CD4-positive, alpha-beta T cell treated with Interleukin-4 for 1 hour (primary cell): Measurements from ENCODE around the gene RP9.
"Not testable (repeated sequence)": the region's sequence is repeated elsewhere in the genome, so short reads cannot be mapped to it uniquely, and the experiment has no call there.

Source experiments
- DNase-seq, 2 donors: peaks; one replicate each; pipeline ENCODE4 v3.0.0-alpha.2; 2020 to 2022

Gene RP9

GRCh38 chr7:33100770-33101169 lies 8.4 kb downstream of the RP9 start:
- no peak for DNase-seq

DNA sequence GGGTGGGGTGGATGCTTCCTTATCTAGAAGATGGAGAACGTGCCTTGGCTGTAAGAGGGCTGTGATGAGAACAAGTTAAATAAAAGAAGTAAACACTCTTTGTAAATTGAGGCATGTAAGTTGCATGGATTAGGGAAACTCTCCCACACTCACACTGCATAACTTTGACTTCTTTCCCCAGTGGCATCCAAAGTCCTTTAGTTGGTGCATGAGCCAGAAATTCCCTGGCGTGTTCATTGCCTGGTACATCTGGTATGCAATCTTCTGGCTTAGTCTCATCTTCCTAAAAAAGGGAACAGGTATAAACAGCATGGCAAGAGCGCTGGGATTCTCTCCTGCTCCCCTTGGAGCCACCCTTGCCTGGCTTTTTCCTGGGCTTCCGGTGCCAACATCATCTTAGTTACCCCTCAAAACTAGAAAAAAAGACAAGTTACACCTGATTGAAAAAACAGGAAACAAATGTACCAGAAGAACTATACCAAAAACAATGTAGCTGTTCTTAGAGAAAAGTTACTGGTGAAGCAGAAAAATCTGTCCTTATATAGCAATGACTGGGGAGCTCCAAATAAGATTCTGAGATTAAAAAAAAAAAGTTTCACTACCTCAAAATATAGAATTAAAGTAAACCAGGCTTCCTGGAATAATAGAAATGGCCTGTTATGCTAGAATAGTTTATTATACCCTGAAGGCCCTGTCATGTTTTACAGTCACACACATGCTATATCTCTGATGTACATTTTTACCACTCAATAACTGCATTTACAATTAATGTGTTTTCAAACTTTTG lies 9.9 kb downstream of the RP9 start:
- DNase-seq = no peak

DNA sequence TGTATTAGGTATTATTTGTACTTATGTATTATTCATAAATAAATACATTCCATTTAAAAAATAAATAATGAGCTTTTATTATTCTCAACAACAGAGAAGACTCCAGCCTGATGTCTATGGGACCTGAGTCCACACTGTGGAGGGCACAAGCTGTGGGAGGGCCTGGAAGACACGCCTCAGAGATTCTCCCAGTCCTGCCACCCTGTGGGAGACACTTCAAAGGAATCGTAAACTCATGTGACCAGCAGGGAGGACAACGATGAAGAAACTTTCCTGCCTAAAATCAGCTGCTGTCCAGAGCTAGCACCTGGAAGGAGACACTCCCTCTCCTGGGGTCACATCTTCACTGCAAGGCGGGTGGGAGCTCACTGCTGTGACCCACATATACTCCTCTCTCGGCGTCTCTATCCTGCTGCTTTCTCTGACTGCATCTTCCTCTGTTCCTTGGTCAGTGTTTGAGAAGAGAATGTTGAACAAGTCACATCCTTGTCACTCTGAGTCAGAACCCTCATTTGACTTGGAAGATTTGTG lies 14.4 kb downstream of the RP9 start:
- DNase-seq = not testable (repeated sequence)

DNA sequence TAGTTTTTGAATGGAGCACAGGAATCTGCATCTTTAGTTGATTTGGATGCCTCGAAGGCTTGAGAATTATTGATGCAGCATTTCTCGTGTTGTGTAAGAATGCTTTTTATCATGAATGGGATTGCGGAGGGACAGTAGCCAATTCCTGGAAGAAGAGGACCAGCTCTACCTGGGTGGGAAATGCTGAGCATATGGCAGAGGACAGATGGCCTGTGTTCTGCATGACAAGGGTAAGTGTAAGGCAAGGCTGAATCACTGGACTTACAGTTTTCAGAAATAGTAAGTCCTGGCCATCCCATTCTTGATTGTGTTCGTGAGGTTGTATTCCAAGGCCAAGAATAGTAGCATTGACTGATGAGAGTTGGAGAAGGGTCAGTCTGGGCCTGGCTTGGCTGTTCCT lies 15.9 kb downstream of the RP9 start:
- DNase-seq = no peak

DNA sequence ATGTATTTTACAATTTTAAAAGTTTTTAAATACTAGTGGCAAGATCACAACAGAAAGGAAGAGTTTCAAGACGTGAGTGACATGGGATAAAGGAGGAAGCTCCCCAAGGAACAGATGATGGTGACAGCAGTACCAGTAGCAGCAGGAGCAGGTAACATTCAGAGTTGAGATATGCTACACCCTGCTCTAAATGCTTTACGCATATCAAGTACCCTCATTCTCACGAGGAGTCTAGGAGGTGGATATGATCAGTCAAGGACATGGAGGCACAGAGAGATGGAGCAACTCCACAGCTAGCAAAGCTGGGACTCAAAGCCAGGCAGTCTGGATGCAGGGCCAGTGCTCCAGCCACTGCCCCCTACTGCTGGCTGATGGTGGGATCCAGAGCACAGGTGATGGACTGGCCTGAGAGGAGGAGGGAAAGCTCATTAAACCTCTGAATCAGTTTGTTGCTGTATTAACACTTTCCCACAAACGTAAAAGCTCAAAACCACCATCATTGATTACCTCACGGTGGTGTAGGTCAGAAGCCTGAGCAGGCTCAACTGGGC lies 17.5 kb downstream of the RP9 start:
- DNase-seq = no peak

- DNase-seq = no peak
These were observed 18.1 kb downstream of the RP9 start for GRCh38 chr7:33091111-33091531.

GRCh38 chr7:33089142-33089541 lies 20.1 kb downstream of the RP9 start:
- DNase-seq = no peak

DNA sequence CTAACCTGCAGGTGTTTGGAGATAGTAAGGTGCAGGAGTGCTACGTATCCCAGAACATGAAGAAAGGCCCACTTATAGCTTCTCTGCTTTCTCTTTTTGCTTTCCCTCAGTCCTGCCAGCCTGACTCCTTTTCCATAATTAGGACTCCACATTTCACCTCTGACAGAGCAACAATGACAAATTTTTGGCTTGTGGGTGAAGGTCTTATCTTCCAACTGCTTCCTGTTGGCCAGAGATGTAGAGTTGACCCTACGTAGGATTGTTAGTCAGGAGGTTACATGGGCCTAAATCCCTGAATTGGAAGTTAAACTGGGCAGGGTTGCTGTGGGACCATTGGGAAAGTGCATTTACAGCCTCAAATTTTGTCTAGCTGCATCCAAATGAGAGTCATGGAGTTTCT lies 21.3 kb downstream of the RP9 start:
- no peak for DNase-seq

GRCh38 chr7:33087356-33087755 lies 21.8 kb downstream of the RP9 start:
- DNase-seq = no peak

DNA sequence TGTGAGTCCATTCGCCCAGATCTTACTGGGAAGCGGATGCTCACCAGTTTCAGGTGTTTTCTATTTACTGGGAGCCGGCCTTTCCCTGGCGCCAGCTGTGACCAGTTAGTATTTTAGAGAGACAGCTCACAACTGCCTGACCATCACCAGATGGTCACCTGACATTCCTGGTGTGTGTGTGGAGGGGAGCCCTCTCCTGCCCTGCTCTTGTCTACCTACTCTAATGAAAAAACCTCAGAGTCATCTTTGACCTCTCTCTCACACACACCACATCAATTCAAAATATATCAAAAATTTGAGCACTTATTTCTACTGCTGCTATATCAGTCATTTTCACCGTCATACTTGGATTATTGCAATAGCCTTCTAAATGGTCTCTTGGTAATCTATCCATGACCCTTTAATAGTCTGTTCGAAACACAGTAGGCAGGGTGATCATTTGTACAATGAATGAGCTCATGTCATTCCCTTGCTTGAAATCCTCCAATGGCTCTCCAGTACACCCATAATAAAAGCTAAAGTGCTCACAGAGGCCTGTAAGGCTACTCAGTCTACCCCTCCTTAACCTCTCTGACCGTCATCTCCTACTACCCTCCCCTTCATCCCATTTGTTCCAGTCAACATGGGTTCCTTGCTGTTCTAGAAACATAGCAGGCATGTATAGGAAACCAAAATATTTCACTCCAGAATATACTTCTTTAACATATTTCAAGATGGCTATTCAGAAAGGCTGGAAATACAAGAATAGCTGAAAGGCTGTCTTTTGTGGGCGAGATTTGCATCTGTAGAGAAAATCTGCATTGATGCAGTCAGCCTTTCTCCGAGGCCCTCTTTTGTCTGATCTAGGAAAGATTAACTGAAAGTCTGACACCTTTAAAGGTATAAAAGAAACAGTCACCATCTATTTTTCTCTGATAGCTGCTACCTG lies 29.2 kb downstream of the RP9 start:
- no peak for DNase-seq

- DNase-seq = no peak
These were observed 30.1 kb downstream of the RP9 start for GRCh38 chr7:33079096-33079495.

GRCh38 chr7:33076737-33077136 lies 32.5 kb downstream of the RP9 start:
- DNase-seq = no peak

DNA sequence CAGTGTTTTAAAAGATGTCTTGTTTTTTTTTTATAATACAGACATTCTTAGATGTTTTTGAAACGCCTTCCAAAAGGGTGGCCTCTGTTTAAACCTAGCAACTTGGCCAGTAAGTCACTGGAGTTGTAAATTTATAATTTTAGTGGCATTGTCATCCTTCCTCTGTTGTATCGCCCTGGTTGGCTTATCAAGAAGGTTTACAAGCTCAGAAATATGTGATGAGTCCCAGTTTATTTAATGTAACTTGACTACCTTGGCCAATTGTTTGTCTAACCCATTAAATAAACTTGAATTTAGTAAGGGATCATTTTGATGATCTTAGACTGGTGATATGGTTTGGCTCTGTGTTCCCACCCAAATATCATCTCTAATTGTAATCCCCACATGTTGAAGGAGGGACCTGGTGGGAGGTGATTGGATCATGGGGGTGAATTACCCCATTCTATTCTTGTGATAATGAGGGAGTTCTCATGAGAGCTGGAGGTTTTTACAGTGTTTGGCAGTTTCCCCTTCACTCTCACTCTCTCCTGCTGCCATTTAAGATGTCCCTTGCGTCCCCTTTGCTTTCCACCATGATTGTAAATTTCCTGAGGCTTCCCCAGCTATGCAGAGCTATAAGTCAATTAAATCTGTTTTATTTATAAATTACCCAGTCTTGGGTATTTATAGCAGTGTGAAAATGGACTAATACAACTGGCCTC lies 33.2 kb downstream of the RP9 start:
- no peak for DNase-seq

DNA sequence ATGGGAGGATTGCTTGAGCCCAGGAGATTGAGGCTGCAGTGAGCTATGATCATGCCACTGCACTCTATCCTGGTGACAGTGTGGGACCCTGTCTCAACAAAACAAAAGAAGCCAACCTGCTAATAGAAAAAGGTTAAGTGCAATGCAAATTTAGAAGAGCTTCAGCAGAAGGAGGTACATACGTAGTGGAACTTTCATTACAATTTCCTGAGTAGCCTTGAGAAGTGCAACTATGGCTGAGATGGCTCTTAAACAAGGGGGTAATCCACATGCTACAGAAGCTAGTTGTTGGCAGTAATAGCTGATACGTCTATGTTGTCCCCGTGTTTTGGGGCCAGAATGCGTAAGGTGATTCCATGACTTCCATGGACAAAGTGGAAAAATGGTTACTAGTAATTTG lies 36.0 kb downstream of the RP9 start:
- no peak for DNase-seq

DNA sequence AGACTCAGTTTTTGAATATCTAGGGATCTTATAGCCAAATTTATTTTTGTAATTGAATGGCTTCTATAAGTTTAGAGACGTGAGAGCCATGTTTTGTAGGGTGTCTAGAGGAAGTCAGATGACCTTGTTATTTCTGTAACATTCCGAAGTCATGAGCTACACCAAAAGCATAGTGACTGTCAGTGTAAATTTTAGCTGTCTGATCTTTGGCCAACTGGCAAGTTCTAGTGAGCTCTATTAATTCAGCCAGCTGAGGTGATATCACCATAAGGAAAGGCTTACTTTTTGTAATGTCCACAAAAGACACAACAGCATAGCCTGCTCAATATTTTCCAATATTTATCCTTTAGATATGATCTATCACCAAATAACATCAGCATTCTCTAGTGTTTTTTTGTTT lies 36.7 kb downstream of the RP9 start:
- no peak for DNase-seq

DNA sequence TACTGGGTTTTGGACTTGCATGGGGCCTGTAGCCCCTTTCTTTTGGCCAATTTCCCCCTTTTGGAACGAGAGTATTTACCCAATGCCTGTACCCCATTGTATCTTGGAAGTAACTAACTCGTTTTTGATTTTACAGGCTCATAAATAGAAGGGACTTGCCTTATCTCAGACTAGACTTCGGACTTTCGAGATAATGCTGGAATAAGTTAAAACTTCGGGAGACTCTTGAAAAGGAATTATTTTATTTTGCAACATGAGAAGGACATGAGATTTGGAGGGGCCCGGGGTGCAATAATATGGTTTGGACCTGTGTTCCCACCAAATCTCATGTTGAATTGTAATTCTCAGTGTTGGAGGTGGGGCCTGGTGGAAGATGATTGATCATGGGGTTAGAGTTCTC lies 38.4 kb downstream of the RP9 start:
- no peak for DNase-seq

DNA sequence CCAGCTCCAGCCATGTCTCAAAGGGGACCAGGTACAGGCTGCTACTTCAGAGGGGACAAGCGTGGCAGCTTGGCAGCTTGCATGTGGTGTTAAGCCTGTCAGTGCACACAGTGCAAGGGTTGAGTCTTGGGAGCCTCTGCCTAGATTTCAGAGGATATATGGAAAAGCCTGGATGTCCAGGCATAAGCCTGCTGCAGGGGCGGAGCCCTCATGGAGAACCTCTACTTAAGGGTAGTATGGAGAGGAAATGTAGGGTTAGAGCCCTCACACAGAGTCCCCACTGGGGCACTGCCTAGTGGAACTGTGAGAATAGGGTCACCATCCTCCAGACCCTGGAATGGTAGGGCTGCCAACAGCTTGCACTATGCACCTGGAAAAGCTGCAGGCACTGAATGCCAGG lies 38.9 kb downstream of the RP9 start:
- no peak for DNase-seq

- no peak for DNase-seq
These were observed 41.3 kb downstream of the RP9 start for GRCh38 chr7:33067921-33068320.

DNA sequence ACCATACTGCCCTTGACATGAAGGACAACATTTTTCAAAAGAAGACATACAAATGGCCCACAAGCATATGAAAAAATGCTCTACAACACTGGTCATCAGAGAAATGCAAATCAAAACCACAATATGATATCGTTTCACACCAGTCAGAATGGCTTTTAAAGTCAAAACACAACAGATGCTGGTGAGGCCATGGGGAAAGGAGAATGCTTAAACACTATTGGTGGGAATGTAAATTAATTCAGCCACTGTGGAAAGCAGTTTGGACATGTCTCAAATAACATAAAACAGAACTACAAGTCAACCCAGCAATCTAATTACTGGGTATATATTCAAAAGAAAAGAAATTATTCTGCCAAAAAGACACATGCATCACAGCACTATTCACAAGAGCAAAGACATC lies 42.4 kb downstream of the RP9 start:
- no peak for DNase-seq

GRCh38 chr7:33065981-33066380 lies 43.2 kb downstream of the RP9 start:
- DNase-seq = no peak

DNA sequence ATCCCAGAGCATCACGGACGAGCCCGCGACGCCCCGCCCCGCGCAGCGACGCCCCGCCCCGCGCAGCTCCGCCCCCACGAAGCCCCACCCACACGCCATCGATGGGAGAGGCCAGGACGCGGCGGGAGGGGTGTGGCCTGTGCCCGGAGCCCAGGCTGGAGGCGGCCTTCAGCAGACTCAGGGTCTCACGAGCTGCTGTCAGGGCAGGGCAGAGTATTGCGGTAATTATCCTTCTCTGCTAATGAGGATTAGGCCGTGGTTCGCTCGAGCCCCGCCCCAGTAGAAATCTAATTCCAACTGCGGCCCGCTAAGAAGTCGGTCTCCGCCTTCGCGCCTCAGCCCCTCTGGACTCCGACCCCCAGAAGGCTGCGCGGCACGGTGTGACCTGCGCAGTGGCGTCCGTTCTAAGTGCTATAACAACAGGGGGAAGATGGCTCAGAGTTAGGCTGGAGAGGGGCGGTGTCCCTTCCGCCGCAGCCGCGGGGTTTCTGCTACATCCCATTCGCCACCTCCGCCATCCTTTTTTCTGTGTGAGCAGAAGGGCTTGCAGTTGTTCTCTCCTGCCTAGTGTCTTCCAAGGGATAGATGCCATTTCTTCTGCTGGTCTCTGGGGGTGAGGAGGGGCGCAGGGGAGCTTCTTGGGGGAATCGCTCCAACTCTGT lies 46.3 kb downstream of the RP9 start:
- peak; percentile 93 to 94 for DNase-seq

DNA sequence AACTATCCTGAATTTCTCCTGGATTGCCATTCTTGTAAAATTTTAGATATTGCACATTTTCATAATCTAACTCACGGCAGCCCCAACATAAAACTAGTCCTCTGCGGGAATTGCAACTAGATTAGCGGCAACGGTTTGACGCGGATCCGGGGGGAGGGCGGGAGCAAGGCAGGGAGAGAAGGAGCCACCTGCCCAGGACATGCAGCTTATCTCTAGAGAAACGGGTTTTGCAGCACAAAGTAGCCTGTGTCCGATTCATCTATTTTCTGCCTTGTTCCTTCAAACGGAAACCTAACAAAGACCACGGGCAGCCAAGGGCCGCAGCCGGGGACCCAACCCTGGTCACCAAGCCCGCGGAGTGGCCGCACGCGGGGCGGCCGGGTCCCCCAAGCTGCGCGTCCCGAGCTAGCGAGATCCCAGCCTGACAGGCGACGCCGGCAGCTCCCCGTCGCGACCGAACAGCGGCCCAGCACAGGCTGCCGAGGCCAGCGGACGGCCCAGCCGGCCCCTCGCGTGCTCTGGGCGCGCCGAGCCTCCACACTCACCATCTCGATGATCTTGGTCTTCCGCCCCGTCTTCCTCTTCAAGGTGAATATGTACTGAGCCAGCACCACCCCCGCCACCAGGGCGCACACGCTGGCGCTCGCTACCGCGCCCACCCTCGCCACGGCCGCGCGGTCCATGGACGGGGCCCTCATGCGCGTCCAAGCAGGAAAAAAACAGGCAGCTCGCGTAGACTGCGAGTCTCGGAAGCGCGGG lies 47.0 kb downstream of the RP9 start, which contains the start of gene NT5C3A:
TSS of gene NT5C3A (minus strand) at position 754 of the 759 bp plus-strand sequence. CDS start at position 683, 71 bp downstream.
- DNase-seq = no peak
